HepG2 (cell line): ENCODE data around the gene IGFLR1. TPM values are rescaled to one million over a fixed set of nuclear protein-coding genes. Genes with fewer than 3 reads are reported as not detected.
A peak's percentile ranks its signal among the peaks of the same experiment; 100 is the strongest.

ENCODE experiments used
- ASH2L ChIP-seq: fragments of 300-600, 200-600 bp; sonication (generic); IDR thresholded peaks from 2 replicates; pipeline ENCODE4 v1.7.0; 2017; ENCODE audit warnings: low read depth, mild to moderate bottlenecking, moderate library complexity, mixed read lengths, low read length; ENCODE audit not compliant: insufficient read length
- BRD4 ChIP-seq: sonication (generic); formaldehyde crosslinking; IDR thresholded peaks from 2 replicates; pipeline ENCODE4 v1.4.0; 2020; ENCODE audit warnings: missing genetic modification reagents
- CREB1 ChIP-seq, 2 experiments: fragments of 450-650 bp in 1 of 2; IDR thresholded peaks; 2 replicates each; pipeline ENCODE4 v1.6.1; 2016 to 2017; ENCODE audit warnings: control low read depth in 1 of 2, mild to moderate bottlenecking in 1 of 2, missing compliant biosample characterization in 1 of 2, missing genetic modification characterization in 1 of 2
- FLYWCH1 ChIP-seq: sonication (generic); formaldehyde crosslinking; IDR thresholded peaks from 2 replicates; pipeline ENCODE4 v1.8.1; 2023; ENCODE audit warnings: mild to moderate bottlenecking, missing genetic modification reagents
- MAF1 ChIP-seq: sonication (generic); formaldehyde crosslinking; IDR thresholded peaks from 2 replicates; pipeline ENCODE4 v1.5.0; 2020; ENCODE audit warnings: missing genetic modification reagents, borderline replicate concordance
- MEF2D ChIP-seq: sonication (generic); formaldehyde crosslinking; IDR thresholded peaks from 2 replicates; pipeline ENCODE4 v1.5.1; 2020; ENCODE audit warnings: mild to moderate bottlenecking, missing genetic modification reagents
- PHF5A ChIP-seq: IDR thresholded peaks from one replicate; pipeline ENCODE4 v1.6.1; 2018; ENCODE audit warnings: low read depth, missing genetic modification reagents; ENCODE audit not compliant: unreplicated experiment
- POLR2A ChIP-seq, 2 experiments: IDR thresholded peaks; 2 replicates each; pipeline ENCODE4 v1.6.1; 2011; ENCODE audit warnings: low read depth in 2 of 2, low read length in 2 of 2, mild to moderate bottlenecking in 1 of 2, moderate library complexity in 1 of 2; ENCODE audit not compliant: insufficient read depth in 1 of 2
- RFX5 ChIP-seq: IDR thresholded peaks from 2 replicates; pipeline ENCODE4 v1.6.1; 2011; ENCODE audit warnings: low read depth, low read length, improper control_type of control experiment
- RXRA ChIP-seq: sonication (generic); formaldehyde crosslinking; IDR thresholded peaks from 2 replicates; pipeline ENCODE4 v1.5.1; 2020; ENCODE audit warnings: missing genetic modification reagents
- ZFP82 ChIP-seq: sonication (generic); formaldehyde crosslinking; IDR thresholded peaks from 2 replicates; pipeline ENCODE4 v1.5.1; 2020; ENCODE audit warnings: mild to moderate bottlenecking, missing genetic modification reagents, borderline replicate concordance
- ZFP90 ChIP-seq: sonication (generic); formaldehyde crosslinking; IDR thresholded peaks from 2 replicates; pipeline ENCODE4 v1.8.0; 2022; ENCODE audit warnings: missing genetic modification reagents, mild to moderate bottlenecking, inconsistent platforms, borderline replicate concordance
- ZFX ChIP-seq: sonication (generic); formaldehyde crosslinking; IDR thresholded peaks from 2 replicates; pipeline ENCODE4 v1.4.0; 2020; ENCODE audit warnings: mild to moderate bottlenecking, low read depth, missing genetic modification reagents, moderate library complexity
- ZMYM3 ChIP-seq: sonication (generic); formaldehyde crosslinking; IDR thresholded peaks from 2 replicates; pipeline ENCODE4 v1.5.1; 2020; ENCODE audit warnings: mild to moderate bottlenecking, missing genetic modification reagents
- ZNF3 ChIP-seq: IDR thresholded peaks from 2 replicates; pipeline ENCODE4 v1.7.0; 2017; ENCODE audit warnings: inconsistent platforms
- polyA plus RNA-seq, 8 experiments: library from polyadenylated mRNA; depleted of rRNA in 3 of 8; stranded (reverse) in 7 of 8; unstranded in 1 of 8; fragments of >200 nt; fragmentation: Illumina TruSeq in 4 of 8; extraction: Trizol in 4 of 8; gene quantifications; 2 replicates each; pipeline versions ENCODE4 v1.2.1 to v1.2.3, GENCODE V29; 2011 to 2016; ENCODE audit warnings: low read depth in 4 of 8, missing spikeins in 1 of 8, mixed read lengths in 1 of 8; ENCODE audit not compliant: insufficient read depth in 1 of 8
- total RNA-seq, 5 experiments: library from RNA; depleted of rRNA; stranded (reverse); fragments of >200 nt; fragmentation: Illumina TruSeq; extraction: Trizol; gene quantifications; 2 replicates each; pipeline ENCODE4 v1.2.3, GENCODE V29; 2016; ENCODE audit warnings: low read depth in 1 of 5
- TF ChIP-seq, protein P1 (sequence below), 2 experiments: sonication (generic) in 1 of 2; formaldehyde crosslinking in 1 of 2; IDR thresholded peaks; 2 replicates each; pipeline versions ENCODE4 v1.4.0 to v1.6.1; 2018 to 2020; ENCODE audit warnings: missing genetic modification reagents in 2 of 2, borderline replicate concordance in 1 of 2, low read depth in 1 of 2, mild to moderate bottlenecking in 1 of 2, missing biosample characterization in 1 of 2
- TF ChIP-seq, protein P2 (sequence below): sonication (generic); formaldehyde crosslinking; IDR thresholded peaks from 2 replicates; pipeline ENCODE4 v1.4.0; 2020; ENCODE audit warnings: mild to moderate bottlenecking, missing genetic modification reagents
- TF ChIP-seq, protein P3 (sequence below), 2 experiments: sonication (generic) in 1 of 2; formaldehyde crosslinking in 1 of 2; IDR thresholded peaks; 2 replicates each; pipeline versions ENCODE4 v1.4.0 to v1.6.1; 2016 to 2020; ENCODE audit warnings: borderline replicate concordance in 1 of 2, low read depth in 1 of 2, mild to moderate bottlenecking in 1 of 2, missing genetic modification reagents in 1 of 2
- TF ChIP-seq, protein P4 (sequence below): sonication (generic); formaldehyde crosslinking; IDR thresholded peaks from 2 replicates; pipeline ENCODE4 v1.8.0; 2022; ENCODE audit warnings: missing genetic modification reagents, low read depth, mild to moderate bottlenecking, borderline replicate concordance

IGFLR1 gene
- total and polyA plus RNA-seq, 2 of the 13 experiments (the other 11 are each of a cell fraction or from before 2014, with no cell fraction given): 5.4 to 8.9 TPM

DNA sequence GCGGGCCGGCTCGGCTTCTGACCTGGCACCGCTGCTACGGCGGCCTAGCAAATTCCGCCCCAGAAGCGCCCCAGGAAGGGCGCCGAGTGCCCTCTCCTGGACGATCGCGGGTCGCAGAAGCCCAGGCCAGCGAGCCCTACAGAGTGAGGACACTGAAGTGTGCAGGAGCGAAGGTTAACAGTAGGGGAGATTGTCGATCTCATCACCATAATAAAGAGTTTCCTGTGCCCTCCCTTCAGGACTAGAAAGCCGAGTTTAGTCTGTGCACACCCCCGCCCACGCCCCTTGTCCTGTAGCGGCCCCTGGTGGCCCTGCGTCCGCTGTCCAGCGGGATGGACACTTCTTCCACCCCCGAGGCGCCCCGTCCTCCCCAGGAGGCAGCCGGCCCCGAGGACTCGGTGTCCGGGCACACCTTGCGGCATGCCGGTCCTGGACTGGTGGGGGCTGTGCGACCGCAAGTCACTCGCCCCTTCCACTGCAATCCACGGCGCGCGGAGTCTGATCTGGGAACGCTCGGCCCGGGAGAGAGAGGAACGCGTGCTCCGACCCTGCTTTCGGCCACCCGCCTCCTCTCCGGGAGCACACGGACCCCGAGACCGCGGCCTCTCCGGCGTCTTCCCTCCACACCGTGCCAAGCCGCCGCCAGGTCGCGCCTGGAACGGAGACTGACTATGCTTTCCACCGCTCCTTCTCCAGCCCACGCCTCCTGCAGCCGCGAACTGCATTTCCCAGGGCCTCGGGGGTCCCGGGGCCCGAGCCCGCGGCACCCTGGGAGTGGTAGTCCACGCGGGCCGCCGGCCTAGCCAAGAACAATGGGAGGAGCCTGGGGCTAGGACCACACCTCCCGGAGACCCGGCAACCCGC, 25.2 kb downstream of the IGFLR1 start (continued):
- TF ChIP-seq ASH2L (peak; percentile 41), POLR2A (IDR thresholded peaks at IDR 0.05; ENCODE audit: insufficient read depth in 1 of 2, low read depth in 2 of 2, low read length in 2 of 2) (peak; percentile 29 to 69; a peak in 3 of 4 replicates), MEF2D (peak; percentile 38; the same call in 1 of the 2 replicates), ZNF3 (CRISPR knock-in tag) (no peak), BRD4 (peak; percentile 76; the same call in 1 of the 2 replicates), ZFX (CRISPR knock-in tag) (peak; percentile 95), ZFP90 (CRISPR knock-in tag) (peak; percentile 46; the same call in 1 of the 2 replicates), FLYWCH1 (CRISPR knock-in tag) (no peak), CREB1 (IDR thresholded peaks at IDR 0.05) (no peak), CREB1 (CRISPR knock-in tag; IDR thresholded peaks at IDR 0.05) (peak; percentile 92), RFX5 (no peak; the same call in 1 of the 2 replicates), ZMYM3 (CRISPR knock-in tag) (no peak), PHF5A (CRISPR knock-in tag) (no peak), MAF1 (0 out of 2 replicates have a peak, but pooled peaks have one; percentile 73), RXRA (peak; percentile 47; the same call in 1 of the 2 replicates), ZFP82 (CRISPR knock-in tag) (peak; percentile 39; the same call in 1 of the 2 replicates)
- TF ChIP-seq, protein P1, sequence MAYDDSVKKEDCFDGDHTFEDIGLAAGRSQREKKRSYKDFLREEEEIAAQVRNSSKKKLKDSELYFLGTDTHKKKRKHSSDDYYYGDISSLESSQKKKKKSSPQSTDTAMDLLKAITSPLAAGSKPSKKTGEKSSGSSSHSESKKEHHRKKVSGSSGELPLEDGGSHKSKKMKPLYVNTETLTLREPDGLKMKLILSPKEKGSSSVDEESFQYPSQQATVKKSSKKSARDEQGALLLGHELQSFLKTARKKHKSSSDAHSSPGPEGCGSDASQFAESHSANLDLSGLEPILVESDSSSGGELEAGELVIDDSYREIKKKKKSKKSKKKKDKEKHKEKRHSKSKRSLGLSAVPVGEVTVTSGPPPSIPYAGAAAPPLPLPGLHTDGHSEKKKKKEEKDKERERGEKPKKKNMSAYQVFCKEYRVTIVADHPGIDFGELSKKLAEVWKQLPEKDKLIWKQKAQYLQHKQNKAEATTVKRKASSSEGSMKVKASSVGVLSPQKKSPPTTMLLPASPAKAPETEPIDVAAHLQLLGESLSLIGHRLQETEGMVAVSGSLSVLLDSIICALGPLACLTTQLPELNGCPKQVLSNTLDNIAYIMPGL (CRISPR knock-in tag; IDR thresholded peaks at IDR 0.05; ENCODE audit: borderline replicate concordance in 1 of 2, low read depth in 1 of 2): peak; percentile 82 to 95
- TF ChIP-seq, protein P2, sequence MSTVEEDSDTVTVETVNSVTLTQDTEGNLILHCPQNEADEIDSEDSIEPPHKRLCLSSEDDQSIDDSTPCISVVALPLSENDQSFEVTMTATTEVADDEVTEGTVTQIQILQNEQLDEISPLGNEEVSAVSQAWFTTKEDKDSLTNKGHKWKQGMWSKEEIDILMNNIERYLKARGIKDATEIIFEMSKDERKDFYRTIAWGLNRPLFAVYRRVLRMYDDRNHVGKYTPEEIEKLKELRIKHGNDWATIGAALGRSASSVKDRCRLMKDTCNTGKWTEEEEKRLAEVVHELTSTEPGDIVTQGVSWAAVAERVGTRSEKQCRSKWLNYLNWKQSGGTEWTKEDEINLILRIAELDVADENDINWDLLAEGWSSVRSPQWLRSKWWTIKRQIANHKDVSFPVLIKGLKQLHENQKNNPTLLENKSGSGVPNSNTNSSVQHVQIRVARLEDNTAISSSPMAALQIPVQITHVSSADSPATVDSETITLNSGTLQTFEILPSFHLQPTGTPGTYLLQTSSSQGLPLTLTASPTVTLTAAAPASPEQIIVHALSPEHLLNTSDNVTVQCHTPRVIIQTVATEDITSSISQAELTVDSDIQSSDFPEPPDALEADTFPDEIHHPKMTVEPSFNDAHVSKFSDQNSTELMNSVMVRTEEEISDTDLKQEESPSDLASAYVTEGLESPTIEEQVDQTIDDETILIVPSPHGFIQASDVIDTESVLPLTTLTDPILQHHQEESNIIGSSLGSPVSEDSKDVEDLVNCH (CRISPR knock-in tag): no peak
- TF ChIP-seq, protein P3, sequence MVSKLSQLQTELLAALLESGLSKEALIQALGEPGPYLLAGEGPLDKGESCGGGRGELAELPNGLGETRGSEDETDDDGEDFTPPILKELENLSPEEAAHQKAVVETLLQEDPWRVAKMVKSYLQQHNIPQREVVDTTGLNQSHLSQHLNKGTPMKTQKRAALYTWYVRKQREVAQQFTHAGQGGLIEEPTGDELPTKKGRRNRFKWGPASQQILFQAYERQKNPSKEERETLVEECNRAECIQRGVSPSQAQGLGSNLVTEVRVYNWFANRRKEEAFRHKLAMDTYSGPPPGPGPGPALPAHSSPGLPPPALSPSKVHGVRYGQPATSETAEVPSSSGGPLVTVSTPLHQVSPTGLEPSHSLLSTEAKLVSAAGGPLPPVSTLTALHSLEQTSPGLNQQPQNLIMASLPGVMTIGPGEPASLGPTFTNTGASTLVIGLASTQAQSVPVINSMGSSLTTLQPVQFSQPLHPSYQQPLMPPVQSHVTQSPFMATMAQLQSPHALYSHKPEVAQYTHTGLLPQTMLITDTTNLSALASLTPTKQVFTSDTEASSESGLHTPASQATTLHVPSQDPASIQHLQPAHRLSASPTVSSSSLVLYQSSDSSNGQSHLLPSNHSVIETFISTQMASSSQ (IDR thresholded peaks at IDR 0.05; ENCODE audit: low read depth): peak; percentile 22; the same call in 1 of the 2 replicates
- TF ChIP-seq, protein P3 (CRISPR knock-in tag; IDR thresholded peaks at IDR 0.05; ENCODE audit: borderline replicate concordance): no peak
- TF ChIP-seq, protein P4, sequence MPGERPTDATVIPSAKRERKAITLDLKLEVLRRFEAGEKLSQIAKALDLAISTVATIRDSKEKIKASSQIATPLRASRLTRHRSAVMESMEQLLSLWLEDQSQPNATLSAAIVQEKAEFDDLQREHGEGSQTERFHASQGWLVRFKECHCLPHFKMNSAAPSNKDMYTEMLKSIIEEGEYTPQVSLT (CRISPR knock-in tag): no peak; the same call in 1 of the 2 replicates
